Natural killer cell (primary cell): Measurements from ENCODE around the gene BLTP3A. TPM values are rescaled to one million over a fixed set of nuclear protein-coding genes. Genes with fewer than 3 reads are reported as not detected.

Experiments
- ATAC-seq, 3 donors: fragments of 150-1000 bp in 2 of 3; fragments of 200-7000 bp in 1 of 3; cut with Tn5 transposase; 1 replicate in 1 of 3; 2 replicates in 2 of 3; pipeline ENCODE4 v1.10.0; 2021; ENCODE audit warnings: mild to moderate bottlenecking in 2 of 3, moderate library complexity in 2 of 3
- DNase-seq, 2 donors: peaks; one replicate each; pipeline versions ENCODE4 v3.0.0 to v3.0.0-alpha.2; 2013 to 2021; ENCODE audit warnings: mixed read lengths in 1 of 2
- H3K27ac ChIP-seq: one replicate; pipeline ENCODE4 v1.5.1; 2013; ENCODE audit warnings: mild to moderate bottlenecking, low read length
- H3K27me3 ChIP-seq: one replicate; pipeline ENCODE4 v1.6.1; 2013; ENCODE audit warnings: low read length; ENCODE audit not compliant: control insufficient read depth, insufficient read depth
- H3K36me3 ChIP-seq: one replicate; pipeline ENCODE4 v1.6.1; 2013; ENCODE audit warnings: low read length; ENCODE audit not compliant: control insufficient read depth, insufficient read depth
- H3K4me1 ChIP-seq: one replicate; pipeline ENCODE4 v1.6.1; 2013; ENCODE audit warnings: low read length; ENCODE audit not compliant: control insufficient read depth, insufficient read depth
- H3K4me3 ChIP-seq: one replicate; pipeline ENCODE4 v1.5.1; 2013; ENCODE audit warnings: low read length
- H3K9me3 ChIP-seq: one replicate; pipeline ENCODE4 v1.6.1; 2013; ENCODE audit warnings: low read length; ENCODE audit not compliant: control insufficient read depth, insufficient read depth
- H3K27ac Mint-ChIP-seq, 2 donors: one replicate each; pipeline ENCODE4 v1.8.0; 2022; ENCODE audit warnings: mild to moderate bottlenecking in 2 of 2, mixed read lengths in 2 of 2, moderate library complexity in 1 of 2
- H3K27me3 Mint-ChIP-seq, 2 donors: one replicate each; pipeline ENCODE4 v1.8.0; 2022; ENCODE audit warnings: low read depth in 2 of 2, mixed read lengths in 2 of 2
- H3K36me3 Mint-ChIP-seq: one replicate; pipeline ENCODE4 v1.8.0; 2022; ENCODE audit warnings: mixed read lengths
- H3K4me1 Mint-ChIP-seq, 2 donors: one replicate each; pipeline ENCODE4 v1.8.0; 2022; ENCODE audit warnings: mixed read lengths in 2 of 2
- H3K4me3 Mint-ChIP-seq: one replicate; pipeline ENCODE4 v1.8.0; 2022; ENCODE audit warnings: mild to moderate bottlenecking, moderate library complexity, mixed read lengths
- H3K9me3 Mint-ChIP-seq, 2 donors: one replicate each; pipeline ENCODE4 v1.8.0; 2022; ENCODE audit warnings: mixed read lengths in 2 of 2
- WGBS: methylation state at CpG from one replicate; pipeline ENCODE4 v1.1.7; 2013; ENCODE audit warnings: missing lambda C conversion rate; ENCODE audit not compliant: insufficient coverage; 5-methylcytosine and 5-hydroxymethylcytosine counted together
- intact Hi-C: fragments of 100-400 bp; cut with micrococcal nuclease; formaldehyde crosslinking; loops from one replicate; pipeline ENCODE4 v1.14.2; 2022
- total RNA-seq, 4 donors: library from RNA; stranded (reverse); fragments of 120-200 nt in 1 of 4; gene quantifications; one replicate each; pipeline versions ENCODE4 v1.2.3 to v1.2.4, GENCODE V29; 2013 to 2022
- TF ChIP-seq, protein P1 (sequence below): fragments of 200-600 bp; IDR thresholded peaks from one replicate; pipeline ENCODE4 v1.8.0; 2022; ENCODE audit warnings: antibody characterized with exemption

Gene BLTP3A
- total RNA-seq, 3 donors from 2014 or later (not counting 1 experiment from before 2014, with no cell fraction given), result 16.6 to 17.5 (median 17.1) TPM

GRCh38 chr6:34829137-34829536 lies 37.3 kb downstream of the BLTP3A start:
- Histone ChIP-seq H3K4me3 (no peak overlapping the region), H3K36me3 (peaks cover 13% of the 10 kb centered on the region), H3K27ac (no peak overlapping the region), H3K27me3 (no peaks in the 10 kb centered on the region), H3K4me1 (no peaks in the 10 kb centered on the region), H3K9me3 (no peaks in the 10 kb centered on the region)
- H3K27ac Mint-ChIP-seq, result peak overlapping the region in 1 of 2 donors; percentile 10
- intact Hi-C loops, result no loop called here
- no peaks in the 10 kb centered on the region for H3K27me3 Mint-ChIP-seq
- no peak overlapping the region for H3K4me3 Mint-ChIP-seq
- H3K9me3 Mint-ChIP-seq, result no peaks in the 10 kb centered on the region
- DNase-seq, result no peak
- no peak for ATAC-seq
- peaks cover 6% of the 10 kb centered on the region for H3K36me3 Mint-ChIP-seq
- TF ChIP-seq, protein P1, sequence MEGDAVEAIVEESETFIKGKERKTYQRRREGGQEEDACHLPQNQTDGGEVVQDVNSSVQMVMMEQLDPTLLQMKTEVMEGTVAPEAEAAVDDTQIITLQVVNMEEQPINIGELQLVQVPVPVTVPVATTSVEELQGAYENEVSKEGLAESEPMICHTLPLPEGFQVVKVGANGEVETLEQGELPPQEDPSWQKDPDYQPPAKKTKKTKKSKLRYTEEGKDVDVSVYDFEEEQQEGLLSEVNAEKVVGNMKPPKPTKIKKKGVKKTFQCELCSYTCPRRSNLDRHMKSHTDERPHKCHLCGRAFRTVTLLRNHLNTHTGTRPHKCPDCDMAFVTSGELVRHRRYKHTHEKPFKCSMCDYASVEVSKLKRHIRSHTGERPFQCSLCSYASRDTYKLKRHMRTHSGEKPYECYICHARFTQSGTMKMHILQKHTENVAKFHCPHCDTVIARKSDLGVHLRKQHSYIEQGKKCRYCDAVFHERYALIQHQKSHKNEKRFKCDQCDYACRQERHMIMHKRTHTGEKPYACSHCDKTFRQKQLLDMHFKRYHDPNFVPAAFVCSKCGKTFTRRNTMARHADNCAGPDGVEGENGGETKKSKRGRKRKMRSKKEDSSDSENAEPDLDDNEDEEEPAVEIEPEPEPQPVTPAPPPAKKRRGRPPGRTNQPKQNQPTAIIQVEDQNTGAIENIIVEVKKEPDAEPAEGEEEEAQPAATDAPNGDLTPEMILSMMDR, result no peak
- no peaks in the 10 kb centered on the region for H3K4me1 Mint-ChIP-seq
- no CpG with 5 or more reads among the region's 2 CpGs for WGBS

GRCh38 chr6:34832942-34833341 lies 41.1 kb downstream of the BLTP3A start:
- no peaks in the 10 kb centered on the region for H3K9me3 ChIP-seq
- DNase-seq (no peak), ATAC-seq (no peak)
- no peak overlapping the region for H3K4me3 ChIP-seq
- H3K27ac ChIP-seq, result no peak overlapping the region
- Mint-ChIP-seq H3K4me3 (no peak overlapping the region), H3K27me3 (no peaks in the 10 kb centered on the region), H3K9me3 (no peaks in the 10 kb centered on the region), H3K27ac (no peak overlapping the region), H3K36me3 (peaks cover 20% of the 10 kb centered on the region), H3K4me1 (no peaks in the 10 kb centered on the region)
- no peaks in the 10 kb centered on the region for H3K27me3 ChIP-seq
- H3K36me3 ChIP-seq, result peaks cover 29% of the 10 kb centered on the region
- intact Hi-C loops, result no loop called here
- 100% methylated on average over 1 of the region's 1 CpG for WGBS
- H3K4me1 ChIP-seq, result no peaks in the 10 kb centered on the region
- TF ChIP-seq, protein P1, result no peak

- Mint-ChIP-seq H3K27me3 (no peaks in the 10 kb centered on the region), H3K9me3 (no peaks in the 10 kb centered on the region), H3K36me3 (peaks cover 20% of the 10 kb centered on the region), H3K4me3 (no peak overlapping the region), H3K4me1 (no peaks in the 10 kb centered on the region), H3K27ac (no peak overlapping the region)
- no peak overlapping the region for H3K27ac ChIP-seq
- H3K36me3 ChIP-seq, result peaks cover 26% of the 10 kb centered on the region
- H3K4me3 ChIP-seq, result no peak overlapping the region
- TF ChIP-seq, protein P1, result no peak
- H3K27me3 ChIP-seq, result no peaks in the 10 kb centered on the region
- H3K4me1 ChIP-seq, result no peaks in the 10 kb centered on the region
- no peaks in the 10 kb centered on the region for H3K9me3 ChIP-seq
- no peak for ATAC-seq
- WGBS, result 84% methylated on average over 4 of the region's 4 CpGs
- no peak for DNase-seq
- intact Hi-C loops, result no loop called here
Measured at GRCh38 chr6:34834789-34835518, 43.1 kb downstream of the BLTP3A start.

- Histone ChIP-seq H3K27me3 (no peaks in the 10 kb centered on the region), H3K36me3 (peaks cover 26% of the 10 kb centered on the region), H3K4me3 (no peak overlapping the region), H3K27ac (no peak overlapping the region), H3K9me3 (no peaks in the 10 kb centered on the region), H3K4me1 (no peaks in the 10 kb centered on the region)
- TF ChIP-seq, protein P1, result no peak
- Mint-ChIP-seq H3K27ac (no peak overlapping the region), H3K9me3 (no peaks in the 10 kb centered on the region), H3K27me3 (no peaks in the 10 kb centered on the region), H3K4me3 (no peak overlapping the region), H3K36me3 (peaks cover 20% of the 10 kb centered on the region), H3K4me1 (no peaks in the 10 kb centered on the region)
- DNase-seq (no peak), ATAC-seq (no peak)
- intact Hi-C loops, result no loop called here
- WGBS, result 96% methylated on average over 4 of the region's 4 CpGs
Measured at GRCh38 chr6:34836008-34836407, 44.1 kb downstream of the BLTP3A start.
